IMR-90 (cell line): ENCODE data around the gene TLR3. TPM values are rescaled to one million over a fixed set of nuclear protein-coding genes. Genes with fewer than 3 reads are reported as not detected.

ENCODE experiments used
- ATAC-seq: fragments of 200-7000 bp; cut with Tn5 transposase; 2 replicates; pipeline ENCODE4 v1.9.1; 2020; ENCODE audit warnings: low read depth, mild to moderate bottlenecking, moderate library complexity
- BruUV-seq: library from RNA; stranded (reverse); fragments of 400-500 nt; replicated peaks from 2 replicates; lab custom pipeline; 2021; lab: Mats Ljungman, UMichigan
- CTCF ChIA-PET: fragments of 300-600 bp; formaldehyde crosslinking; extraction: SDS; loops from one replicate; lab custom pipeline; 2021; ENCODE audit warnings: antibody characterized with exemption; lab: Yijun Ruan, JAX
- POLR2A ChIA-PET: fragments of 300-600 bp; sonication (Branson Sonifier 250); formaldehyde crosslinking; loops from one replicate; lab custom pipeline; 2022; ENCODE audit warnings: antibody characterized with exemption; ENCODE audit not compliant: unreplicated experiment; lab: Charles Lee
- DNase-seq: peaks from one replicate; pipeline ENCODE4 v3.0.0; 2013
- H2AFZ ChIP-seq: replicated peaks from 2 replicates; pipeline ENCODE3; 2013; ENCODE audit warnings: low read length, mild to moderate bottlenecking; ENCODE audit not compliant: poor library complexity
- H2AK5ac ChIP-seq: 2 replicates; pipeline ENCODE4 v1.6.1; 2013; ENCODE audit warnings: low read depth, low read length, inconsistent platforms
- H2AK9ac ChIP-seq: replicated peaks from 2 replicates; pipeline ENCODE3; 2013; ENCODE audit warnings: mild to moderate bottlenecking, low read depth, low read length, moderate library complexity; ENCODE audit not compliant: poor library complexity
- H2BK120ac ChIP-seq: 2 replicates; pipeline ENCODE4 v1.6.1; 2013; ENCODE audit warnings: low read depth, low read length, inconsistent platforms
- H2BK15ac ChIP-seq: 3 replicates; pipeline ENCODE4 v1.6.1; 2013; ENCODE audit warnings: low read depth, low read length, inconsistent platforms
- H2BK20ac ChIP-seq: 2 replicates; pipeline ENCODE4 v1.6.1; 2013; ENCODE audit warnings: low read depth, mild to moderate bottlenecking, inconsistent platforms, low read length, moderate library complexity
- H2BK5ac ChIP-seq: 2 replicates; pipeline ENCODE4 v1.6.1; 2013; ENCODE audit warnings: mild to moderate bottlenecking, low read depth, low read length, inconsistent platforms; ENCODE audit not compliant: poor library complexity, severe bottlenecking
- H3K14ac ChIP-seq: replicated peaks from 2 replicates; pipeline ENCODE4 v1.6.1; 2013; ENCODE audit warnings: low read depth, low read length, inconsistent platforms
- H3K18ac ChIP-seq: 2 replicates; pipeline ENCODE4 v1.6.1; 2013; ENCODE audit warnings: low read depth, low read length, control low read depth
- H3K23ac ChIP-seq: 2 replicates; pipeline ENCODE4 v1.6.1; 2013; ENCODE audit warnings: low read depth, low read length, inconsistent platforms
- H3K27ac ChIP-seq: 2 replicates; pipeline ENCODE4 v1.5.1; 2013; ENCODE audit warnings: mild to moderate bottlenecking, control low read depth, low read length; ENCODE audit not compliant: insufficient read depth
- H3K27me3 ChIP-seq: 2 replicates; pipeline ENCODE4 v1.6.1; 2013; ENCODE audit warnings: low read length; ENCODE audit not compliant: control insufficient read depth, insufficient read depth
- H3K36me3 ChIP-seq: 2 replicates; pipeline ENCODE4 v1.6.1; 2013; ENCODE audit warnings: low read length, mixed read lengths; ENCODE audit not compliant: control insufficient read depth, insufficient read depth
- H3K4ac ChIP-seq: 2 replicates; pipeline ENCODE4 v1.6.1; 2013; ENCODE audit warnings: low read depth, low read length, inconsistent platforms
- H3K4me1 ChIP-seq: 2 replicates; pipeline ENCODE4 v1.6.1; 2013; ENCODE audit warnings: low read length, mixed read lengths; ENCODE audit not compliant: control insufficient read depth, insufficient read depth
- H3K4me2 ChIP-seq: 2 replicates; pipeline ENCODE4 v1.6.1; 2013; ENCODE audit warnings: low read depth, mild to moderate bottlenecking, control low read depth, low read length, moderate library complexity
- H3K4me3 ChIP-seq: 2 replicates; pipeline ENCODE4 v1.5.1; 2013; ENCODE audit warnings: low read depth, mild to moderate bottlenecking, control low read depth, low read length, moderate library complexity; ENCODE audit not compliant: insufficient read depth
- H3K56ac ChIP-seq: 2 replicates; pipeline ENCODE4 v1.6.1; 2013; ENCODE audit warnings: low read length, inconsistent platforms; ENCODE audit not compliant: insufficient read depth; ENCODE audit errors: extremely low read depth
- H3K79me1 ChIP-seq, 2 experiments: 2 replicates each; pipeline ENCODE4 v1.6.1; 2013; ENCODE audit warnings: low read length in 2 of 2, inconsistent platforms in 1 of 2, low read depth in 1 of 2
- H3K9ac ChIP-seq: 2 replicates; pipeline ENCODE4 v1.6.1; 2013; ENCODE audit warnings: low read depth, low read length, control low read depth
- H3K9me1 ChIP-seq: 2 replicates; pipeline ENCODE4 v1.6.1; 2013; ENCODE audit warnings: low read length, inconsistent platforms; ENCODE audit not compliant: insufficient read depth
- H3K9me3 ChIP-seq: 2 replicates; pipeline ENCODE4 v1.6.1; 2013; ENCODE audit warnings: low read length; ENCODE audit not compliant: control insufficient read depth, insufficient read depth
- H4K20me1 ChIP-seq: 2 replicates; pipeline ENCODE4 v1.6.1; 2013; ENCODE audit warnings: low read length, inconsistent platforms; ENCODE audit not compliant: insufficient read depth
- H4K5ac ChIP-seq: 2 replicates; pipeline ENCODE4 v1.6.1; 2013; ENCODE audit warnings: mild to moderate bottlenecking, low read depth, low read length, control low read depth
- H4K8ac ChIP-seq, 2 experiments: 2 replicates each; pipeline ENCODE4 v1.6.1; 2013; ENCODE audit warnings: low read depth in 2 of 2, low read length in 2 of 2, control low read depth in 1 of 2, inconsistent platforms in 1 of 2
- H4K91ac ChIP-seq: 2 replicates; pipeline ENCODE4 v1.6.1; 2013; ENCODE audit warnings: low read depth, low read length, inconsistent platforms; ENCODE audit not compliant: insufficient read depth
- CEBPB ChIP-seq: IDR thresholded peaks from 2 replicates; pipeline ENCODE4 v1.6.1; 2012; ENCODE audit warnings: low read depth, low read length, improper control_type of control experiment
- CHD1 ChIP-seq: IDR thresholded peaks from 2 replicates; pipeline ENCODE4 v1.6.1; 2012; ENCODE audit warnings: low read depth, low read length, improper control_type of control experiment
- FOS ChIP-seq: fragments of 150-350 bp; IDR thresholded peaks from 2 replicates; pipeline ENCODE4 v1.6.1; 2016; ENCODE audit warnings: low read depth, low read length
- MAZ ChIP-seq: IDR thresholded peaks from 2 replicates; pipeline ENCODE4 v1.6.1; 2012; ENCODE audit warnings: low read depth, mild to moderate bottlenecking, low read length, improper control_type of control experiment, moderate library complexity, borderline replicate concordance
- RAD21 ChIP-seq: IDR thresholded peaks from 2 replicates; pipeline ENCODE4 v1.6.1; 2012; ENCODE audit warnings: low read length, improper control_type of control experiment
- RCOR1 ChIP-seq: IDR thresholded peaks from 2 replicates; pipeline ENCODE4 v1.6.1; 2012; ENCODE audit warnings: mild to moderate bottlenecking, low read length, improper control_type of control experiment; ENCODE audit not compliant: insufficient replicate concordance
- RFX5 ChIP-seq: IDR thresholded peaks from 2 replicates; pipeline ENCODE4 v1.8.0; 2012; ENCODE audit warnings: low read depth, mild to moderate bottlenecking, low read length, moderate library complexity
- WGBS, 2 experiments: methylation state at CpG; one replicate each; pipeline versions ENCODE4 v1.1.5 to v1.1.7; 2013; ENCODE audit warnings: missing lambda C conversion rate in 2 of 2; ENCODE audit not compliant: insufficient read length in 1 of 2; ENCODE audit errors: extremely low coverage in 2 of 2; 5-methylcytosine and 5-hydroxymethylcytosine counted together
- dilution Hi-C: fragments of 300-500 bp; cut with HindIII; formaldehyde crosslinking; loops from one replicate; pipeline ENCODE4 v1.14.3; 2018; ENCODE audit warnings: low sequenced_read_pairs; ENCODE audit not compliant: unreplicated experiment
- in situ Hi-C: fragments of 300-500 bp; cut with MboI; formaldehyde crosslinking; loops from 3 replicates; pipeline ENCODE4 v1.14.3; 2019; ENCODE audit warnings: low sequenced_read_pairs, inconsistent platforms, mixed read lengths
- intact Hi-C: fragments of 100-400 bp; cut with micrococcal nuclease; formaldehyde crosslinking; loops from 2 replicates; pipeline ENCODE4 v1.10.0; 2022
- polyA plus RNA-seq, 3 experiments: library from polyadenylated mRNA; depleted of rRNA; stranded (reverse); fragments of >200 nt; gene quantifications; 2 replicates each; pipeline ENCODE4 v1.2.3, GENCODE V29; 2012; ENCODE audit warnings: low replicate concordance in 1 of 3
- total RNA-seq: library from RNA; depleted of rRNA; stranded (reverse); fragments of >200 nt; gene quantifications from 2 replicates; pipeline ENCODE4 v1.2.3, GENCODE V29; 2012
- TF ChIP-seq, protein P1 (sequence below): fragments of 150-350 bp; IDR thresholded peaks from 2 replicates; pipeline ENCODE4 v1.6.1; 2017; ENCODE audit warnings: mild to moderate bottlenecking, antibody characterized with exemption, low read length, low read depth
- TF ChIP-seq, protein P2 (sequence below): fragments of 150-350 bp; IDR thresholded peaks from 2 replicates; pipeline ENCODE4 v1.6.1; 2016; ENCODE audit warnings: low read depth, mild to moderate bottlenecking, low read length, moderate library complexity, borderline replicate concordance

The TLR3 gene
- total and polyA plus RNA-seq, 2 of the 4 experiments (the other 2 are of a cell fraction) = 0.12 to 0.36 TPM

DNA sequence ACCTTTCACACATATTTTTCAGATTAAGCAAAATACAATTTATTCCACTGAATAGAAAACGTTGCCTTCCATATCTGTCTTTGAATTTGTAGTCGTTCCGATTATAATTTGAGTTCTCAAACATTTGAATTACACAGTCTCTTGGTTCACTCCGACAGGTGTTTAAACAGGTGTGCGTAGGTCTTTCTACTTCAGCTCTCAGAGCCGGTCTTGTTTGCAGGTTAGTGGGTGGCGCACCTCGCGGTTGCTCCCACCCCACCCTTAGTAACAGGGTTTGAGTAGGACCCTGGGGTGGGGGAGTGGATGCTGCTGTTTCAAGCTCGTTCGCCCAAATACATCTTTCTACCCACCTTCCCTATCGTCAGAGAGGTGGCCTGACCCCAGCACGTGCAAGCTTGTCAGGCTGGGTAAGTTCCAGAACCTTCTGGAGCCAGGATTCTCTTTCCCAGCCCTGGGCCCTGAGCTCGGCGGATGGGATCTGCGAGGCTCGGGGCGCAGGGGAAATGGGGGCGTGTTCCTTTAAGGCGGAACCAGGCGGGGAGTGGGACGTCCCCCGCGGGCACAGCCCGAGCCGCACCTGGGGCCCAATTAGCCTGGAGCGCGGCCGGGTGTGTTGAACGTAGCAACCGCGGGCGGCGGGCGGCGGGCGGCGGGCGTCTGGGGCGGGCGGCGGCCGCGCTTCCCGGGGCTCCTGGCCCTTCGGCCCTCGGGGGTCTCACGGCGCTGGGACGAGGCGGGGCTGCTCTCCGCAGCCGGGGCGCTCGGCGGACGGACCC, 35.3 kb downstream of the TLR3 start, which contains the start of gene FAM149A:
Gene FAM149A, plus strand, starts transcription at position 591 of the 776 bp plus-strand sequence.
- H2BK15ac ChIP-seq = no peak within 1 kb of the TSS
- no peak within 1 kb of the TSS for H3K14ac ChIP-seq
- H3K23ac ChIP-seq = no peak within 1 kb of the TSS
- CTCF ChIA-PET = no interaction called here
- H4K5ac ChIP-seq = no peak within 1 kb of the TSS
- peak within 1 kb of the TSS; percentile 37 for H2AK9ac ChIP-seq
- no peak within 1 kb of the TSS for H2BK5ac ChIP-seq
- no peak within 1 kb of the TSS for H3K27ac ChIP-seq
- no peak within 1 kb of the TSS for H4K8ac ChIP-seq
- H3K9me3 ChIP-seq = no peaks in the 10 kb centered on the region
- H3K4me1 ChIP-seq = no peaks in the 10 kb centered on the region
- no peak within 1 kb of the TSS for H3K18ac ChIP-seq
- in situ Hi-C loops (no loop called here), intact Hi-C loops (no loop called here), dilution Hi-C loops (no loop called here)
- no peak within 1 kb of the TSS; the same call in 1 of the 2 replicates for H3K9ac ChIP-seq
- DNase-seq (no peak), ATAC-seq (peak; percentile 47)
- H3K4ac ChIP-seq = no peak within 1 kb of the TSS
- H2BK120ac ChIP-seq = no peak within 1 kb of the TSS
- no peaks in the 10 kb centered on the region for H3K36me3 ChIP-seq
- peak within 1 kb of the TSS; percentile 3; the same call in 1 of the 2 replicates for H3K4me3 ChIP-seq
- no peak within 1 kb of the TSS for H3K56ac ChIP-seq
- no peak within 1 kb of the TSS for H4K91ac ChIP-seq
- no peaks in the 10 kb centered on the region for H3K79me1 ChIP-seq
- no peaks in the 10 kb centered on the region for H4K20me1 ChIP-seq
- no peak within 1 kb of the TSS for H2BK20ac ChIP-seq
- H2AK5ac ChIP-seq = no peak within 1 kb of the TSS
- 9% methylated on average over 14 of the region's 57 CpGs; no CpG with 5 or more reads in 1 of the 2 experiments for WGBS, 2 experiments
- POLR2A ChIA-PET = no interaction called here
- TF ChIP-seq MAZ (no peak), RFX5 (no peak), RCOR1 (no peak), RAD21 (no peak), CEBPB (no peak), FOS (no peak), CHD1 (no peak)
- TF ChIP-seq, protein P1, sequence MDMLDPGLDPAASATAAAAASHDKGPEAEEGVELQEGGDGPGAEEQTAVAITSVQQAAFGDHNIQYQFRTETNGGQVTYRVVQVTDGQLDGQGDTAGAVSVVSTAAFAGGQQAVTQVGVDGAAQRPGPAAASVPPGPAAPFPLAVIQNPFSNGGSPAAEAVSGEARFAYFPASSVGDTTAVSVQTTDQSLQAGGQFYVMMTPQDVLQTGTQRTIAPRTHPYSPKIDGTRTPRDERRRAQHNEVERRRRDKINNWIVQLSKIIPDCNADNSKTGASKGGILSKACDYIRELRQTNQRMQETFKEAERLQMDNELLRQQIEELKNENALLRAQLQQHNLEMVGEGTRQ = no peak
- TF ChIP-seq, protein P2, sequence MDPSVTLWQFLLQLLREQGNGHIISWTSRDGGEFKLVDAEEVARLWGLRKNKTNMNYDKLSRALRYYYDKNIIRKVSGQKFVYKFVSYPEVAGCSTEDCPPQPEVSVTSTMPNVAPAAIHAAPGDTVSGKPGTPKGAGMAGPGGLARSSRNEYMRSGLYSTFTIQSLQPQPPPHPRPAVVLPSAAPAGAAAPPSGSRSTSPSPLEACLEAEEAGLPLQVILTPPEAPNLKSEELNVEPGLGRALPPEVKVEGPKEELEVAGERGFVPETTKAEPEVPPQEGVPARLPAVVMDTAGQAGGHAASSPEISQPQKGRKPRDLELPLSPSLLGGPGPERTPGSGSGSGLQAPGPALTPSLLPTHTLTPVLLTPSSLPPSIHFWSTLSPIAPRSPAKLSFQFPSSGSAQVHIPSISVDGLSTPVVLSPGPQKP = no peak
- H3K4me2 ChIP-seq = peak within 1 kb of the TSS; percentile 28; the same call in 1 of the 2 replicates
- H3K27me3 ChIP-seq = peaks cover 24% of the 10 kb centered on the region
- BruUV-seq = no TSS peak
- peak within 1 kb of the TSS; percentile 41 for H2AFZ ChIP-seq
- H3K9me1 ChIP-seq = no peaks in the 10 kb centered on the region
